SH-SY5Y (cell line): ENCODE results near the gene LSM6.

Experiments
- GATA2 ChIP-seq: IDR thresholded peaks from 2 replicates; pipeline ENCODE4 v1.6.1; 2011; ENCODE audit warnings: mild to moderate bottlenecking, low read depth, low read length
- GATA3 ChIP-seq: IDR thresholded peaks from 2 replicates; pipeline ENCODE4 v1.6.1; 2011; ENCODE audit warnings: low read depth, mild to moderate bottlenecking, low read length, moderate library complexity

DNA sequence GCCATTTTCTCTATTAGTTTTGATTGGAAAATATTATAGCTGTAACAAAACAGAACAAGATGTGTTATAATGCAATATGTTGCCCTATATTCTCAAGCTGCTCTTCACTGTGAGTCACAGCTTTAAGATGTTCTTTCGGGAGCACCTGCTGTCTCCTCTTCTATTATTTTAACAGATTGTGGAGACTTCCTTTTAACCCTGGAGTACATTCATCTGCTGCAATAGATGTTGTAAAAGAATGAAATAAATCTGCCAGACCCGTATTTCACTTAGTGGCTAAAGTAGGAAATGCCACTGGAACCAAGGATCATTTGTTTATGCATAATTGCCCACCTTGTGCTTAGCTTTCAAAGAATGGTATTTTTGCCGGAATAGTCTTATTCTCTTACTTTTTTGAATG, 11.1 kb downstream of the LSM6 start:
- TF ChIP-seq GATA2 (no peak), GATA3 (no peak)
